Natural killer cell (primary cell): ENCODE results near the gene TGM6. TPM values are rescaled to one million over a fixed set of nuclear protein-coding genes. Genes with fewer than 3 reads are reported as not detected.

Source experiments
- ATAC-seq, 3 donors: fragments of 150-1000 bp in 2 of 3; fragments of 200-7000 bp in 1 of 3; cut with Tn5 transposase; 1 replicate in 1 of 3; 2 replicates in 2 of 3; pipeline ENCODE4 v1.10.0; 2021; ENCODE audit warnings: mild to moderate bottlenecking in 2 of 3, moderate library complexity in 2 of 3
- DNase-seq, 2 donors: peaks; one replicate each; pipeline versions ENCODE4 v3.0.0 to v3.0.0-alpha.2; 2013 to 2021; ENCODE audit warnings: mixed read lengths in 1 of 2
- H3K27ac ChIP-seq: one replicate; pipeline ENCODE4 v1.5.1; 2013; ENCODE audit warnings: mild to moderate bottlenecking, low read length
- H3K27me3 ChIP-seq: one replicate; pipeline ENCODE4 v1.6.1; 2013; ENCODE audit warnings: low read length; ENCODE audit not compliant: control insufficient read depth, insufficient read depth
- H3K36me3 ChIP-seq: one replicate; pipeline ENCODE4 v1.6.1; 2013; ENCODE audit warnings: low read length; ENCODE audit not compliant: control insufficient read depth, insufficient read depth
- H3K4me1 ChIP-seq: one replicate; pipeline ENCODE4 v1.6.1; 2013; ENCODE audit warnings: low read length; ENCODE audit not compliant: control insufficient read depth, insufficient read depth
- H3K4me3 ChIP-seq: one replicate; pipeline ENCODE4 v1.5.1; 2013; ENCODE audit warnings: low read length
- H3K9me3 ChIP-seq: one replicate; pipeline ENCODE4 v1.6.1; 2013; ENCODE audit warnings: low read length; ENCODE audit not compliant: control insufficient read depth, insufficient read depth
- H3K27ac Mint-ChIP-seq, 2 donors: one replicate each; pipeline ENCODE4 v1.8.0; 2022; ENCODE audit warnings: mild to moderate bottlenecking in 2 of 2, mixed read lengths in 2 of 2, moderate library complexity in 1 of 2
- H3K27me3 Mint-ChIP-seq, 2 donors: one replicate each; pipeline ENCODE4 v1.8.0; 2022; ENCODE audit warnings: low read depth in 2 of 2, mixed read lengths in 2 of 2
- H3K36me3 Mint-ChIP-seq: one replicate; pipeline ENCODE4 v1.8.0; 2022; ENCODE audit warnings: mixed read lengths
- H3K4me1 Mint-ChIP-seq, 2 donors: one replicate each; pipeline ENCODE4 v1.8.0; 2022; ENCODE audit warnings: mixed read lengths in 2 of 2
- H3K4me3 Mint-ChIP-seq: one replicate; pipeline ENCODE4 v1.8.0; 2022; ENCODE audit warnings: mild to moderate bottlenecking, moderate library complexity, mixed read lengths
- H3K9me3 Mint-ChIP-seq, 2 donors: one replicate each; pipeline ENCODE4 v1.8.0; 2022; ENCODE audit warnings: mixed read lengths in 2 of 2
- CTCF ChIP-seq: fragments of 200-600 bp; IDR thresholded peaks from one replicate; pipeline ENCODE4 v1.8.0; 2022; ENCODE audit warnings: antibody characterized with exemption
- WGBS: methylation state at CpG from one replicate; pipeline ENCODE4 v1.1.7; 2013; ENCODE audit warnings: missing lambda C conversion rate; ENCODE audit not compliant: insufficient coverage; 5-methylcytosine and 5-hydroxymethylcytosine counted together
- intact Hi-C: fragments of 100-400 bp; cut with micrococcal nuclease; formaldehyde crosslinking; loops from one replicate; pipeline ENCODE4 v1.14.2; 2022
- total RNA-seq, 4 donors: library from RNA; stranded (reverse); fragments of 120-200 nt in 1 of 4; gene quantifications; one replicate each; pipeline versions ENCODE4 v1.2.3 to v1.2.4, GENCODE V29; 2013 to 2022

TGM6 gene
- total RNA-seq, 3 donors from 2014 or later (not counting 1 experiment from before 2014, with no cell fraction given) = not detected

- Histone ChIP-seq H3K4me3 (no peak overlapping the region), H3K27ac (no peak overlapping the region), H3K27me3 (peaks cover 5% of the 10 kb centered on the region), H3K4me1 (no peaks in the 10 kb centered on the region), H3K36me3 (no peaks in the 10 kb centered on the region), H3K9me3 (no peaks in the 10 kb centered on the region)
- peaks cover 25 to 41% of the 10 kb centered on the region in 2 donors for H3K27me3 Mint-ChIP-seq
- H3K4me3 Mint-ChIP-seq = no peak overlapping the region
- intact Hi-C loops = no loop called here
- no peaks in the 10 kb centered on the region for H3K4me1 Mint-ChIP-seq
- no peak for TF ChIP-seq CTCF
- H3K27ac Mint-ChIP-seq = no peak overlapping the region
- ATAC-seq (no peak), DNase-seq (no peak)
- 87% methylated on average over 5 of the region's 6 CpGs for WGBS
- H3K9me3 Mint-ChIP-seq = no peaks in the 10 kb centered on the region
- H3K36me3 Mint-ChIP-seq = no peaks in the 10 kb centered on the region
Observed at GRCh38 chr20:2416541-2417212, 36.0 kb downstream of the TGM6 start.

GRCh38 chr20:2417213-2417541 is 36.5 kb downstream of the TGM6 start:
- H3K36me3 ChIP-seq = no peaks in the 10 kb centered on the region
- Mint-ChIP-seq H3K4me1 (no peaks in the 10 kb centered on the region), H3K27me3 (peaks cover 25 to 42% of the 10 kb centered on the region in 2 donors), H3K9me3 (no peaks in the 10 kb centered on the region), H3K27ac (no peak overlapping the region), H3K36me3 (no peaks in the 10 kb centered on the region), H3K4me3 (no peak overlapping the region)
- intact Hi-C loops = no loop called here
- no peak for DNase-seq
- no peaks in the 10 kb centered on the region for H3K9me3 ChIP-seq
- no peak overlapping the region for H3K27ac ChIP-seq
- no peak for TF ChIP-seq CTCF
- no peaks in the 10 kb centered on the region for H3K4me1 ChIP-seq
- no peak for ATAC-seq
- no peak overlapping the region for H3K4me3 ChIP-seq
- H3K27me3 ChIP-seq = peaks cover 3% of the 10 kb centered on the region
- 91% methylated on average over 14 of the region's 14 CpGs for WGBS

- DNase-seq (no peak), ATAC-seq (no peak)
- Histone ChIP-seq H3K4me3 (no peak overlapping the region), H3K4me1 (no peaks in the 10 kb centered on the region), H3K27me3 (peaks cover 3% of the 10 kb centered on the region), H3K9me3 (no peaks in the 10 kb centered on the region), H3K36me3 (no peaks in the 10 kb centered on the region), H3K27ac (no peak overlapping the region)
- WGBS = 51% methylated on average over 2 of the region's 2 CpGs
- no peaks in the 10 kb centered on the region for H3K9me3 Mint-ChIP-seq
- TF ChIP-seq CTCF = no peak
- H3K4me1 Mint-ChIP-seq = no peaks in the 10 kb centered on the region
- H3K27me3 Mint-ChIP-seq = peaks cover 21 to 42% of the 10 kb centered on the region in 2 donors
- H3K27ac Mint-ChIP-seq = no peak overlapping the region
- no peaks in the 10 kb centered on the region for H3K36me3 Mint-ChIP-seq
- H3K4me3 Mint-ChIP-seq = no peak overlapping the region
- intact Hi-C loops = no loop called here
Observed at GRCh38 chr20:2418388-2418787, 37.7 kb downstream of the TGM6 start.

GRCh38 chr20:2420510-2420909 is 39.8 kb downstream of the TGM6 start:
- Mint-ChIP-seq H3K27me3 (peaks cover 19 to 37% of the 10 kb centered on the region in 2 donors), H3K4me3 (no peak overlapping the region), H3K27ac (no peak overlapping the region), H3K4me1 (no peaks in the 10 kb centered on the region), H3K9me3 (no peaks in the 10 kb centered on the region), H3K36me3 (no peaks in the 10 kb centered on the region)
- DNase-seq = no peak
- Histone ChIP-seq H3K36me3 (no peaks in the 10 kb centered on the region), H3K27ac (no peak overlapping the region), H3K4me1 (no peaks in the 10 kb centered on the region), H3K27me3 (peaks cover 3% of the 10 kb centered on the region), H3K4me3 (no peak overlapping the region), H3K9me3 (no peaks in the 10 kb centered on the region)
- intact Hi-C loops = no loop called here
- TF ChIP-seq CTCF = no peak
- WGBS = no CpG with 5 or more reads among the region's 1 CpG
- no peak for ATAC-seq
